Trophoblast cell (in vitro differentiated cells and primary cell): ENCODE measurements around the gene VPS11.

Experiments
- DNase-seq, 2 donors: peaks; one replicate each; pipeline ENCODE4 v3.0.0-alpha.2; 2016
- H2AFZ ChIP-seq: 2 replicates; pipeline ENCODE4 v1.6.1; 2013; ENCODE audit warnings: low read length, moderate library complexity, mild to moderate bottlenecking; ENCODE audit not compliant: insufficient read depth, poor library complexity
- H2AK5ac ChIP-seq: 2 replicates; pipeline ENCODE4 v1.6.1; 2013; ENCODE audit warnings: mild to moderate bottlenecking, low read length
- H2BK120ac ChIP-seq: 2 replicates; pipeline ENCODE4 v1.6.1; 2013; ENCODE audit warnings: low read length, mild to moderate bottlenecking, moderate library complexity; ENCODE audit not compliant: insufficient read depth, poor library complexity
- H2BK12ac ChIP-seq: 2 replicates; pipeline ENCODE4 v1.6.1; 2013; ENCODE audit warnings: mild to moderate bottlenecking, low read length, moderate library complexity
- H2BK5ac ChIP-seq: 2 replicates; pipeline ENCODE4 v1.6.1; 2013; ENCODE audit warnings: low read length, low read depth, moderate library complexity, mild to moderate bottlenecking; ENCODE audit not compliant: poor library complexity
- H3K14ac ChIP-seq: 2 replicates; pipeline ENCODE4 v1.6.1; 2013; ENCODE audit warnings: mild to moderate bottlenecking, low read length
- H3K18ac ChIP-seq: 2 replicates; pipeline ENCODE4 v1.6.1; 2013; ENCODE audit warnings: mild to moderate bottlenecking, low read length
- H3K23ac ChIP-seq: 2 replicates; pipeline ENCODE4 v1.6.1; 2013; ENCODE audit warnings: low read length
- H3K27ac ChIP-seq: 2 replicates; pipeline ENCODE4 v1.5.1; 2013; ENCODE audit warnings: low read depth, mild to moderate bottlenecking, inconsistent platforms, low read length, moderate library complexity
- H3K27me3 ChIP-seq: 2 replicates; pipeline ENCODE4 v1.6.1; 2013; ENCODE audit warnings: inconsistent platforms, mild to moderate bottlenecking, low read length, moderate library complexity; ENCODE audit not compliant: insufficient read depth
- H3K36me3 ChIP-seq, 2 experiments: 1 replicate in 1 of 2; 2 replicates in 1 of 2; pipeline ENCODE4 v1.6.1; 2013; ENCODE audit warnings: low read length in 2 of 2, mild to moderate bottlenecking in 2 of 2, moderate library complexity in 1 of 2; ENCODE audit not compliant: insufficient read depth in 2 of 2, control insufficient read depth in 1 of 2
- H3K4ac ChIP-seq: 2 replicates; pipeline ENCODE4 v1.6.1; 2013; ENCODE audit warnings: low read depth, mild to moderate bottlenecking, low read length, moderate library complexity
- H3K4me1 ChIP-seq, 2 experiments: 1 replicate in 1 of 2; 2 replicates in 1 of 2; pipeline ENCODE4 v1.6.1; 2013; ENCODE audit warnings: low read length in 2 of 2, mild to moderate bottlenecking in 2 of 2, moderate library complexity in 1 of 2; ENCODE audit not compliant: insufficient read depth in 2 of 2, control insufficient read depth in 1 of 2
- H3K4me2 ChIP-seq: 2 replicates; pipeline ENCODE4 v1.6.1; 2013; ENCODE audit warnings: inconsistent platforms, mild to moderate bottlenecking, low read length, moderate library complexity
- H3K4me3 ChIP-seq: 2 replicates; pipeline ENCODE4 v1.5.1; 2013; ENCODE audit warnings: mild to moderate bottlenecking, low read depth, low read length, inconsistent platforms
- H3K79me1 ChIP-seq: one replicate; pipeline ENCODE4 v1.6.1; 2013; ENCODE audit warnings: low read length
- H3K79me2 ChIP-seq: 2 replicates; pipeline ENCODE4 v1.6.1; 2013; ENCODE audit warnings: low read length, mild to moderate bottlenecking; ENCODE audit not compliant: control insufficient read depth, insufficient read depth, poor library complexity
- H3K9ac ChIP-seq: 2 replicates; pipeline ENCODE4 v1.6.1; 2013; ENCODE audit warnings: mild to moderate bottlenecking, low read length
- H3K9me3 ChIP-seq: 2 replicates; pipeline ENCODE4 v1.6.1; 2013; ENCODE audit warnings: low read depth, mild to moderate bottlenecking, control low read depth, inconsistent platforms, low read length; ENCODE audit not compliant: insufficient read depth
- H4K12ac ChIP-seq: 2 replicates; pipeline ENCODE4 v1.6.1; 2013; ENCODE audit warnings: low read depth, mild to moderate bottlenecking, low read length, moderate library complexity
- H4K8ac ChIP-seq: 2 replicates; pipeline ENCODE4 v1.6.1; 2013; ENCODE audit warnings: low read depth, mild to moderate bottlenecking, low read length, moderate library complexity
- H4K91ac ChIP-seq: one replicate; pipeline ENCODE4 v1.6.1; 2013; ENCODE audit warnings: low read depth, mild to moderate bottlenecking, low read length, moderate library complexity
- WGBS: extraction: QIAGEN DNeasy Blood & Tissue Kit; methylation state at CpG from one replicate; pipeline ENCODE4 v1.1.7; 2013; ENCODE audit warnings: missing lambda C conversion rate; ENCODE audit not compliant: insufficient read length, insufficient coverage; ENCODE audit errors: extremely low coverage; 5-methylcytosine and 5-hydroxymethylcytosine counted together

VPS11 gene

GRCh38 chr11:119109843-119110242 lies 42.2 kb downstream of the VPS11 start:
- Histone ChIP-seq H3K4me2 (no peak overlapping the region), H4K8ac (no peak overlapping the region), H3K9me3 (peaks cover 1% of the 10 kb centered on the region), H3K27me3 (no peaks in the 10 kb centered on the region), H3K4me3 (no peak overlapping the region), H4K12ac (no peak overlapping the region), H3K27ac (no peak overlapping the region), H2AFZ (no peak overlapping the region), H3K4me1 (peaks cover 14 to 16% of the 10 kb centered on the region in 2 experiments), H3K9ac (no peak overlapping the region), H2BK120ac (no peak overlapping the region), H3K36me3 (peaks cover 10 to 20% of the 10 kb centered on the region in 2 experiments), H2AK5ac (no peak overlapping the region), H3K4ac (no peak overlapping the region), H3K18ac (no peak overlapping the region), H3K23ac (no peak overlapping the region), H3K14ac (no peak overlapping the region), H3K79me2 (peaks cover 2% of the 10 kb centered on the region), H3K79me1 (peaks cover 4% of the 10 kb centered on the region), H4K91ac (no peak overlapping the region), H2BK12ac (no peak overlapping the region), H2BK5ac (no peak overlapping the region)
- no peak for DNase-seq
- WGBS: no CpG with 5 or more reads among the region's 3 CpGs

- Histone ChIP-seq H3K18ac (no peak overlapping the region), H2AK5ac (no peak overlapping the region), H2BK5ac (no peak overlapping the region), H3K4ac (no peak overlapping the region), H3K36me3 (peaks cover 10 to 20% of the 10 kb centered on the region in 2 experiments), H4K12ac (no peak overlapping the region), H2BK120ac (no peak overlapping the region), H4K91ac (no peak overlapping the region), H3K27ac (no peak overlapping the region), H3K4me2 (no peak overlapping the region), H2AFZ (no peak overlapping the region), H3K9me3 (peaks cover 1% of the 10 kb centered on the region), H3K23ac (no peak overlapping the region), H3K79me1 (peaks cover 4% of the 10 kb centered on the region), H3K79me2 (peaks cover 2% of the 10 kb centered on the region), H3K9ac (no peak overlapping the region), H2BK12ac (no peak overlapping the region), H3K4me1 (peaks cover 14 to 16% of the 10 kb centered on the region in 2 experiments), H3K4me3 (no peak overlapping the region), H4K8ac (no peak overlapping the region), H3K27me3 (no peaks in the 10 kb centered on the region), H3K14ac (no peak overlapping the region)
- no peak for DNase-seq
- WGBS: no CpG with 5 or more reads among the region's 10 CpGs
Observed at GRCh38 chr11:119110439-119110838, 42.8 kb downstream of the VPS11 start.

- no CpG with 5 or more reads among the region's 11 CpGs for WGBS
- Histone ChIP-seq H2BK12ac (no peak overlapping the region), H4K12ac (no peak overlapping the region), H3K4me2 (no peak overlapping the region), H3K14ac (no peak overlapping the region), H3K18ac (no peak overlapping the region), H3K79me2 (peaks cover 2% of the 10 kb centered on the region), H2BK5ac (no peak overlapping the region), H3K4me3 (no peak overlapping the region), H4K91ac (no peak overlapping the region), H2AK5ac (no peak overlapping the region), H3K9me3 (peaks cover 1% of the 10 kb centered on the region), H2AFZ (no peak overlapping the region), H3K23ac (no peak overlapping the region), H3K27me3 (no peaks in the 10 kb centered on the region), H3K36me3 (peaks cover 14 to 20% of the 10 kb centered on the region in 2 experiments), H3K9ac (no peak overlapping the region), H2BK120ac (no peak overlapping the region), H3K79me1 (peaks cover 4% of the 10 kb centered on the region), H3K27ac (no peak overlapping the region), H3K4ac (no peak overlapping the region), H3K4me1 (peaks cover 13 to 15% of the 10 kb centered on the region in 2 experiments), H4K8ac (no peak overlapping the region)
- DNase-seq: no peak
Observed at GRCh38 chr11:119111361-119111925, 43.8 kb downstream of the VPS11 start.

- DNase-seq: no peak
- Histone ChIP-seq H3K18ac (no peak overlapping the region), H4K8ac (no peak overlapping the region), H2BK120ac (no peak overlapping the region), H2AK5ac (no peak overlapping the region), H3K4me2 (no peak overlapping the region), H3K27ac (no peak overlapping the region), H3K14ac (no peak overlapping the region), H2BK5ac (no peak overlapping the region), H4K12ac (no peak overlapping the region), H3K9me3 (peaks cover 1% of the 10 kb centered on the region), H3K9ac (no peak overlapping the region), H3K4me1 (peaks cover 7 to 10% of the 10 kb centered on the region in 2 experiments), H3K79me1 (no peaks in the 10 kb centered on the region), H2AFZ (no peak overlapping the region), H3K79me2 (peaks cover 2% of the 10 kb centered on the region), H3K4me3 (no peak overlapping the region), H3K27me3 (no peaks in the 10 kb centered on the region), H3K23ac (no peak overlapping the region), H3K4ac (no peak overlapping the region), H3K36me3 (peaks cover 14 to 20% of the 10 kb centered on the region in 2 experiments), H2BK12ac (no peak overlapping the region), H4K91ac (no peak overlapping the region)
- no CpG with 5 or more reads among the region's 12 CpGs for WGBS
Observed at GRCh38 chr11:119112314-119113020, 44.8 kb downstream of the VPS11 start.
